Epithelial cell of proximal tubule (primary cell): Measurements from ENCODE around the gene LHCGR. TPM values are rescaled to one million over a fixed set of nuclear protein-coding genes. Genes with fewer than 3 reads are reported as not detected.
"Not testable (repeated sequence)": the region's sequence is repeated elsewhere in the genome, so short reads cannot be mapped to it uniquely, and the experiment has no call there.

Experiments used
- DNase-seq: peaks from one replicate; pipeline ENCODE4 v3.0.0-alpha.2; 2011; ENCODE audit warnings: low read depth
- H3K4me3 ChIP-seq: 2 replicates; pipeline ENCODE4 v1.5.1; 2011; ENCODE audit warnings: low read depth, mild to moderate bottlenecking, low read length
- total RNA-seq: library from RNA; depleted of rRNA; stranded (reverse); fragments of >200 nt; gene quantifications from 2 replicates; pipeline ENCODE4 v1.2.3, GENCODE V29; 2015
- TF ChIP-seq, protein P1 (sequence below): conservative IDR thresholded peaks from 2 replicates; pipeline ENCODE4 v1.5.1; 2012; ENCODE audit warnings: low read depth, mild to moderate bottlenecking, low read length

The LHCGR gene
- total RNA-seq, 1 donor from 2014 or later = not detected

DNA sequence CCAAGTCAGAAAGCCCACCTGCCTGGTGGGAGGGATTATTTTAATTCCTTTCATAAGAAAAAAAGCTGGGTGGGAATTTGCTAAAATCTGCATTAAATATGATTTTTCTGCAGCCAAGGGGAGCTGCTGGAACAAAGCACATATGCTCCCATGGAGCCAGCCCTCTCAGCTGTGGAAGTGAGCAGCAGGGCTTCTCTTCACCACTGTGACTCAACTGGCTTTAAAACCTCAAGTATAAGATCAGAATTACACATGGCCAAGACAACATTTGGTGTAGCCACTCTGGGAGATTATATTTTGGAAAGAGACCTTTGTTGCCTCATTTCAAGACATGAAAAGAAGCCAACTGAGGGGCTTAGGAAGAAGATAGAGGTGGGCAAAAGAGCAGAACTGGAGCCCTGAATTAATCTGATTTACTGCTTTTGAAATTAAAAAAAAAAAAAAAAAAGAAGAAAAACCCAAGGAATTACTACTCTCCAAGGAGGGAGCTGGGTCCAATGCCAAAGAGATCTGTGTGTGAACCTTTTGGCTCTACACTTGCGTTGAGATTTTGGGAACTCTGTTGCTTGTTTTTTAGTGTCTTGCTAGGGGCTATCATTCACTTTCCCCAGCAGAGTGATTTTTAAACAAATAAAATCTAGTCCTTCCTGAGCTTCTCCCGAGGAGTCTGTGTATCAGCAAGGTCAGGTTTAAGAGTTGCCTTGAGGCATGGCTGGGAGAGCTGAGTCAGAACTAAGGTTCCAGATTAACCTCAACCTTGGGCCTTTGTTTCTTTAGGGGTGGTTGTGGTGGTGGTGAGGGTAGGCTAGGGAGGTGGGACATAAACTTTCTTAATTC is 6.0 kb downstream of the LHCGR start:
- TF ChIP-seq, protein P1, sequence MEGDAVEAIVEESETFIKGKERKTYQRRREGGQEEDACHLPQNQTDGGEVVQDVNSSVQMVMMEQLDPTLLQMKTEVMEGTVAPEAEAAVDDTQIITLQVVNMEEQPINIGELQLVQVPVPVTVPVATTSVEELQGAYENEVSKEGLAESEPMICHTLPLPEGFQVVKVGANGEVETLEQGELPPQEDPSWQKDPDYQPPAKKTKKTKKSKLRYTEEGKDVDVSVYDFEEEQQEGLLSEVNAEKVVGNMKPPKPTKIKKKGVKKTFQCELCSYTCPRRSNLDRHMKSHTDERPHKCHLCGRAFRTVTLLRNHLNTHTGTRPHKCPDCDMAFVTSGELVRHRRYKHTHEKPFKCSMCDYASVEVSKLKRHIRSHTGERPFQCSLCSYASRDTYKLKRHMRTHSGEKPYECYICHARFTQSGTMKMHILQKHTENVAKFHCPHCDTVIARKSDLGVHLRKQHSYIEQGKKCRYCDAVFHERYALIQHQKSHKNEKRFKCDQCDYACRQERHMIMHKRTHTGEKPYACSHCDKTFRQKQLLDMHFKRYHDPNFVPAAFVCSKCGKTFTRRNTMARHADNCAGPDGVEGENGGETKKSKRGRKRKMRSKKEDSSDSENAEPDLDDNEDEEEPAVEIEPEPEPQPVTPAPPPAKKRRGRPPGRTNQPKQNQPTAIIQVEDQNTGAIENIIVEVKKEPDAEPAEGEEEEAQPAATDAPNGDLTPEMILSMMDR = no peak

DNA sequence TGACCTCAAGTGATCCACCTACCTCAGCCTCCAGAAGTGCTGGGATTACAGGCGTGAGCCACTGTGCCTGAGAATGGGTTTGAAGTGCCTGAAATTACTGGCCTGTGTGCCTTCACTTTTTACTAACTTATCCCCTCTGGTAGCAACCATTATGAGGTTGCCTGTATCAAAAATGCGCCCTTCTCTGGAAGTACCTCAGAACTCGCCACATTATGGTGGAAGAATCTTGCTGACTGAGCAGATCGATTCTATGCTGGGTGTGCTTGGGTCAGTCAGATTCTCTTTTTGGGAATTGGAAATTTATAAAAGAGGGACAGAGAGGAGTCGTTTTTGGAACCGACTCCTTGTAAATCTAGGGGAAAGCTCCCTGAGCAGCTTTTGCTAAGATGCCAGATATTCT is 8.2 kb downstream of the LHCGR start:
- TF ChIP-seq, protein P1 = no peak
- DNase-seq = no peak
- H3K4me3 ChIP-seq = no peak overlapping the region

More for the DNA sequence above, 6.0 kb downstream of the LHCGR start:
- H3K4me3 ChIP-seq = no peak overlapping the region
- no peak for DNase-seq

DNA sequence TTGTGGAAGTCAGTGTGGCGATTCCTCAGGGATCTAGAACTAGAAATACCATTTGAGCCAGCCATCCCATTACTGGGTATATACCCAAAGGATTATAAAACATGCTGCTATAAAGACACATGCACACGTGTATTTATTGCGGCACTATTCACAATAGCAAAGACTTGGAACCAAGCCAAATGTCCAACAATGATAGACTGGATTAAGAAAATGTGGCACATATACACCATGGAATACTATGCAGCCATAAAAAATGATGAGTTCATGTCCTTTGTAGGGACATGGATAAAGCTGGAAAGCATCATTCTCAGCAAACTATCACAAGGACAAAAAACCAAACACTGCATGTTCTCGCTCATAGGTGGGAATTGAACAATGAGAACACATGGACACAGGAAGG is 16.3 kb downstream of the LHCGR start:
- H3K4me3 ChIP-seq, DNase-seq: not testable (repeated sequence)

DNA sequence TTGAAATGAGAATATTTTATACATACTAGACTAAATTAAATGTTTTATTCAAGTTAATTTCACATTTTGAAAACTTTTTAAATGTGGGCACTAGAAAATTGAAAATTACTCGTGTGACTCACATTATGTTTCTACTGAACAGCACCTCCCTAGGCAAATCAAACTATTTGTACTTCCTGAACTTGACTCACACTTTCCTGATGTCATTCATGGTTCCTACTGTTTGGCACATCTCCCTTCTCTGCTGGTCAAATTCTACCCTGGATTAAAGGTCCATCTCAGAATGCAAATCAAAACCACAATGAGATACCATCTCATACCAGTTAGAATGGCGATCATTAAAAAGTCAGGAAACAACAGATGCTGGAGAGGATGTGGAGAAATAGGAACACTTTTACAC is 16.7 kb downstream of the LHCGR start:
- no peak for DNase-seq
- TF ChIP-seq, protein P1 = no peak
- H3K4me3 ChIP-seq = no peak overlapping the region

DNA sequence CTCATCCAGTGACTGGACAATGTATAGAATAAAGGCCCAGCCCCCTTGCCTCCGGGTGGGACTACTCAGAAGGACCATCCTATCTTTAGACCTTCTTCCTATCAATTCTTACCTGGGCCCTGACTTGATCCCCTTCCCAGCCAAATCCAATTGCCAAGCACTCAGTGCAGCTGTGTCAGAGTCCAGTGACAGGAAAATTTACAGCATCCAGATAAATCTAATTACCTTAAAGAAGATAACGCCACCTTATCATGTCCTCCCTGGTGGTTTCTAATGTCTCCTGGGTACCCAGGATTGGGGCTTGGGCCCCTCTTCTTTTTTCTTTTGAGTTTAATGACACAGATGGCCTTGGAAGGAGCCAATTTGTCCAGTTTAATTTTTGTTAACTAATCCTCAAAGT is 19.3 kb downstream of the LHCGR start:
- DNase-seq = no peak
- TF ChIP-seq, protein P1 = no peak
- H3K4me3 ChIP-seq = no peak overlapping the region

GRCh38 chr2:48734576-48735303 is 20.8 kb downstream of the LHCGR start:
- DNase-seq = no peak
- TF ChIP-seq, protein P1 = no peak

GRCh38 chr2:48733067-48733503 is 22.4 kb downstream of the LHCGR start:
- TF ChIP-seq, protein P1 = no peak
- no peak for DNase-seq
- H3K4me3 ChIP-seq = no peak overlapping the region

More at GRCh38 chr2:48734576-48735303, 20.8 kb downstream of the LHCGR start:
- H3K4me3 ChIP-seq = no peak overlapping the region
